KOPT-K1 (cell line): Measurements from ENCODE around the gene JPH3.

ENCODE experiments used
- H3K27ac ChIP-seq: fragments of 200-600 bp; sonication (generic); 2 replicates; pipeline ENCODE4 v1.5.1; 2016; ENCODE audit warnings: antibody characterized with exemption, mild to moderate bottlenecking, low read depth, low read length; ENCODE audit not compliant: poor library complexity, severe bottlenecking
- H3K36me3 ChIP-seq: fragments of 200-600 bp; sonication (generic); 2 replicates; pipeline ENCODE4 v1.5.1; 2017; ENCODE audit warnings: antibody characterized with exemption, mild to moderate bottlenecking, low read length, moderate library complexity; ENCODE audit not compliant: insufficient read depth
- H3K9me3 ChIP-seq: fragments of 200-600 bp; sonication (generic); 2 replicates; pipeline ENCODE4 v1.5.1; 2017; ENCODE audit warnings: antibody characterized with exemption, low read length, mild to moderate bottlenecking; ENCODE audit not compliant: insufficient read depth, poor library complexity, severe bottlenecking

JPH3 gene

DNA sequence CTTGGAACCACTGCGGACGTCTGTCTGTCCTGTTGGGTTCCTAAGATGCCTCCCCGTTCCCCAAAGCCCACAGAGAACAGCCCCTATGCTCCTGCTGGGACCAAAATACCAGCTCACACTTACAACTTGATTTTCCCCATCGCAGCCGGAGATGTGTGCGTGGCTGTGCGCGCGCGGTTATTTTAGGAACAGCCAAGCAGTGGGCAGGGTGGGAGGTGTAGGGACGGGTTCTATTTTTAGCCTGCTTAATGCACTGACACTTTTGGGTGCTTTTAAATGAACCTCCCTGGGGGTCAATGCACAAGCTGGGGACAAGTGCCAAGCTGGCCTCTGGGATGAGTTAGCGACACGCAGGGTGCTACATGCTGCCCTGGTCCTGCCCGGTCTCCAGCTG lies 89.4 kb downstream of the JPH3 start:
- H3K27ac ChIP-seq, result no peak overlapping the region
- peaks cover 31% of the 10 kb centered on the region for H3K36me3 ChIP-seq
- H3K9me3 ChIP-seq, result no peaks in the 10 kb centered on the region

DNA sequence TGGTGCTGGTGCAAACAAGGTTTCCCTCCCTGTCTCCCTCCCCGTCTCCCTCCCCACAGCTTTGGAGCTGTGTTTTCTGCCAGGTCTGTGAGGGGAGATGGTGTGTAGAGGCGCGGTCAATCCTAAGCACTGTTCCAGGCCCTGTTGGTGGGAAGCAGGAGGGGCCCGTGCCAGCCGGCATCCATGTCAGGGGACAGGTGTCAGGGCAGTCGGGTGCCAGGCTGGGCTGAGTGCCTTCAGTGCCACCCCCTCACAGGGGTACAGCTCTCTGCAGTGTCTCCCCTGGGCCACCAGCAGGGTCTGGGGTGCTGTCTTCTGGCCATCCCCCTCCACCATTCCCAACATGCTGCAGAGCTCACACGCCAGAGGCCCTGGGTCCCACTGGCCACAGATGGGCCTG lies 89.9 kb downstream of the JPH3 start:
- H3K27ac ChIP-seq, result no peak overlapping the region
- peaks cover 36% of the 10 kb centered on the region for H3K36me3 ChIP-seq
- H3K9me3 ChIP-seq, result no peaks in the 10 kb centered on the region

DNA sequence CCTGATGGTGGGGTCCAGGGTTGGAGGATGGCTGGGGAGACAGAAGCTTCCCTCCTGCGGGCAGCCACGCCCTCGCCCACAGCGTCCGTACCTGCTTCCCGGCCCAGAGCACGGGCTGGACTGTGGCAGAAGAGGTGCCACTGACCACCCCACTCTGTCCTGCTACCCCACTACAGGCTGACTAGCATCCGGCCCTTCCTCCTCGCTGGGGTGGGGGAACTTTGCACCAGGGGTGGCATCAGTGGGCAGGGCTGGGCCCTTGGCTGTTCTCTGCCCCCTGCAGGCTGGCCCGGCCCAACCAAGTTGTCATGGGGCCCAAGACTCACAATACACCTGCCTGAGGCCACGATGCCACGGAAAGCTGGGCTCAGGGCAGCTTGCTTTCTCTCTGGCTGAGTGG lies 90.4 kb downstream of the JPH3 start:
- Histone ChIP-seq H3K36me3 (peaks cover 42% of the 10 kb centered on the region), H3K27ac (no peak overlapping the region), H3K9me3 (no peaks in the 10 kb centered on the region)

- H3K9me3 ChIP-seq, result no peaks in the 10 kb centered on the region
- peaks cover 52% of the 10 kb centered on the region for H3K36me3 ChIP-seq
- no peak overlapping the region for H3K27ac ChIP-seq
These were observed 91.5 kb downstream of the JPH3 start for GRCh38 chr16:87693827-87694226.

GRCh38 chr16:87694441-87695125 lies 92.3 kb downstream of the JPH3 start:
- peaks cover 60% of the 10 kb centered on the region for H3K36me3 ChIP-seq
- no peaks in the 10 kb centered on the region for H3K9me3 ChIP-seq
- no peak overlapping the region for H3K27ac ChIP-seq

DNA sequence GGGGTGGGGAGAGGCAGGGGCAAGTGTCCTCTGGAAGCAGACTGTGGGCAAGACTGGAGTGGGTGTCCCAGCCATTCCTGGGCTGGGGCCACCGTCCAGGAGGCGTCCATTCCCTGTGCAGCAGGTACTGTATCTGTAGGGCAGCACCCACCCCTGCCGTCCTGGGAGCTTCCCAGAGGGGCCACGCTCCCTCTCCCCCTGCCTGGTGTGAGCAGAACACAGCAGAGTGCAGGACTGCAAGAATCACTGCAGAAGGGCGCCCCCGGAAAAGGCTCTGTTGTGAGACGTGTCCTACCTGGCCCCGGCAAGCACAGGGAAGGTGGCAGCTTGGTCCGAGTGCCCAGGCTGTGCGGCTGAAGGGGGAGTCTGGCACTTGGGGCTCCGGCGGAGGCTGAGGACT lies 93.2 kb downstream of the JPH3 start:
- Histone ChIP-seq H3K27ac (no peak overlapping the region), H3K36me3 (peaks cover 69% of the 10 kb centered on the region), H3K9me3 (no peaks in the 10 kb centered on the region)

GRCh38 chr16:87696726-87697125 lies 94.4 kb downstream of the JPH3 start:
- Histone ChIP-seq H3K9me3 (no peaks in the 10 kb centered on the region), H3K27ac (no peak overlapping the region), H3K36me3 (peaks cover 81% of the 10 kb centered on the region)

GRCh38 chr16:87697256-87697655 lies 94.9 kb downstream of the JPH3 start:
- peaks cover 87% of the 10 kb centered on the region for H3K36me3 ChIP-seq
- no peaks in the 10 kb centered on the region for H3K9me3 ChIP-seq
- H3K27ac ChIP-seq, result no peak overlapping the region

DNA sequence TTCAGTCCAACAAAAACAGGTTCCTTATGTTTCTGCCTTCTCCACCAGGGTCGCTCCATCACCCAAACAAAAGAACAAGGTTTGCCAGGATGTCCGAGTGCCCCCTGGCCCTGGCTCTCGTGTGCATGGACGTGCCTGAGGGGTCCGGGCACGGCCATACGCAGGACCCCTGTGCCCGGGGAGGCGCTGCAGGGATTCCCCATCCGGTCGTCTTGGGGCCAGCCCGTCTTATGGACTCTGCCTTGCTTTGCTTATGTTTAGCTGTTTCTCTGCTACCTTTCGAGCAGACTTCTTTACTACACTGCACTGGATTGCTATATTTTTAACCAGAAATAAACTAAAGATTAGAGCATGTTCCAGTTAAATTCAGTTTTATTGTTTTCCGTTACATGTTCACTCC lies 95.5 kb downstream of the JPH3 start:
- Histone ChIP-seq H3K27ac (no peak overlapping the region), H3K9me3 (no peaks in the 10 kb centered on the region), H3K36me3 (peaks cover 92% of the 10 kb centered on the region)

DNA sequence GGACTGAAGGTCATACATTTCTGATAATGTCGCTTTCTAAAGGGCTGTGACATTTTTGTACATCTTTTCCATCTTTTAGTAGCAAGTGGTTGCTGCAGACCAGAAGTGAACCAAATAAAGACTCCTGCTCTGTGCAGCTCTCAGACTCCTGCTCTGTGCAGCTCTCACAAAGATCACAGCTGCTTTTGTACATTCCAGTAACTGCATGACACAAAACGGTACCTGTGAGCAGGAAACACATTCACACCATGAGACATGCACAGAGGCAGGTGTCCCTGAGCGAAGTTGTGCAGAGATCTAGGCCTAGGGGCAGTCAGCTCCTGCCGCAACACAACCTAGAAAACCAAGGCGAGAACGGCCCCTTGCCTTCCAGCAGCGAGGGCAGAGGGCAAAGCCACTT lies 95.9 kb downstream of the JPH3 start:
- H3K36me3 ChIP-seq, result peaks cover 96% of the 10 kb centered on the region
- H3K9me3 ChIP-seq, result no peaks in the 10 kb centered on the region
- H3K27ac ChIP-seq, result no peak overlapping the region

DNA sequence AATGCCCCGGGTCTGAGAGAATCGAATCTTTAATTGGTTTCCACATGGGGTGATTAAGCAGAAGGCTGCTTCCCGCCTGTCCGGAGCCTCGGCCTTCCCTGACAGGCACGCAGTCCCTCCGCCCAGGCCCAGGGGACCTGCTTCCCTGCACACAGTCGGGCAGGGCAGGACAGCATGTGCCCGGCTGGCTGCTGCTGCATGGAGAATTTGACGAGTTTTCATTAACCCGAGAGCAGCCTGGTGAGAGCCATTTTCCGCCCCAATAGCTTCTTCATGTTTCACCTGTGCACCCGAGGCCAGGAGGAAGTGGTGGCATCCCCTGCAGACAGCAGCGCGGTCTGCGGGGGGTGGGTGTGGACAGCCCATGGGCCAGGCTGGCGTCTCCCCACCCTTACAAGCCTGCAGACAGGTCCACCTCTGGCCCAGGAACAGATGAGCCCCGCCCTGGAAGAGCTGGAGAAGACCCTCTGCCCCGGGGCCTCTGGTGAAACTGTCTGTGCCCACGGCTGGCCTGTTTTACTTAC lies 96.4 kb downstream of the JPH3 start:
- H3K27ac ChIP-seq, result no peak overlapping the region
- H3K9me3 ChIP-seq, result no peaks in the 10 kb centered on the region
- H3K36me3 ChIP-seq, result peaks cover 100% of the 10 kb centered on the region

- Histone ChIP-seq H3K9me3 (no peaks in the 10 kb centered on the region), H3K36me3 (peaks cover 100% of the 10 kb centered on the region), H3K27ac (no peak overlapping the region)
These were observed 98.2 kb downstream of the JPH3 start for GRCh38 chr16:87700406-87701077.

DNA sequence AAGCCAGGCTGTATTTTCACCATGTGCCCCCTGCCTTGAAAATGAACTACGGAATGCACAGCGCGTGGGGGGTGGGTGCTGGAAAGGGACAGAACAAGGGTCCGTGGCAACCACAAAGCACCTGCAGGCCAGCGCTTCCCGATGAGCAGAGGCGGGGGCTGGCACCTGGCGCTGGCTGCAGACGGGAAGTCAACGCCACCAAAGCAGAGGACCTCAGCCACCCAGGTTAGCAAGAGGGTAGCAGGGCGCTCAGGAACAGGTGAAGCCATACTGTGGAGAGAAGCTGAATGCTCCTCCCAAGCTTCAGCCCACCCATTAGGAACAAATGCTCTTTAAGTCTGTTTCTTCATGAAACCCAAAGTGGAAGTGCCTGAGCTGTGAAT lies 98.8 kb downstream of the JPH3 start:
- H3K27ac ChIP-seq, result no peak overlapping the region
- peaks cover 98% of the 10 kb centered on the region for H3K36me3 ChIP-seq
- H3K9me3 ChIP-seq, result no peaks in the 10 kb centered on the region

GRCh38 chr16:87701505-87701921 lies 99.2 kb downstream of the JPH3 start:
- H3K27ac ChIP-seq, result no peak overlapping the region
- H3K36me3 ChIP-seq, result peaks cover 98% of the 10 kb centered on the region

GRCh38 chr16:87702325-87702811 lies 100.1 kb downstream of the JPH3 start:
- no peaks in the 10 kb centered on the region for H3K9me3 ChIP-seq
- H3K36me3 ChIP-seq, result peaks cover 98% of the 10 kb centered on the region
- no peak overlapping the region for H3K27ac ChIP-seq

More at GRCh38 chr16:87701505-87701921, 99.2 kb downstream of the JPH3 start:
- no peaks in the 10 kb centered on the region for H3K9me3 ChIP-seq

DNA sequence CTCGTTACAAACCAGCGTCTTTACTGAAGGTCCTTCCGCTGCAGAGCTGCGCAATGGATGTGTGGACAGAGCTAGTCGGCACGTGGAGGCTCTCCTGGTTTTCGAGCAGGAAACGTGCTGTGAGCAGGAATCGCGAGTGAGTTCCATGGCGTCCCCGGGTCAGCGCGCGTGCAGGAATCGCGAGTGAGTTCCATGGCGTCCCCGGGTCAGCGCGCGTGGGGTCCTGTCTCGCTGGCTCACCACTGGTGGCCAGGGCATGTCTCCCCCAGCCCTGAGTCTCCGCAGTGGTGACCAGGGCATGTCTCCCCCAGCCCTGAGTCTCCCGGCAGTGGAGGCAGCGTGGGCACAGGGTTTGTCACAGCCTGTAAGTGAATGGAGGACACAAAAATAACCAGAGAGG lies 100.8 kb downstream of the JPH3 start:
- no peaks in the 10 kb centered on the region for H3K9me3 ChIP-seq
- H3K36me3 ChIP-seq, result peaks cover 98% of the 10 kb centered on the region
- no peak overlapping the region for H3K27ac ChIP-seq
